ENCODE measurements around the gene ANKRD34C. TPM values are rescaled to one million over a fixed set of nuclear protein-coding genes. Genes with fewer than 3 reads are reported as not detected.
A peak's percentile ranks its signal among the peaks of the same experiment; 100 is the strongest.

The ANKRD34C gene
- total RNA-seq, 4 donors from 2014 or later = not detected

DNA sequence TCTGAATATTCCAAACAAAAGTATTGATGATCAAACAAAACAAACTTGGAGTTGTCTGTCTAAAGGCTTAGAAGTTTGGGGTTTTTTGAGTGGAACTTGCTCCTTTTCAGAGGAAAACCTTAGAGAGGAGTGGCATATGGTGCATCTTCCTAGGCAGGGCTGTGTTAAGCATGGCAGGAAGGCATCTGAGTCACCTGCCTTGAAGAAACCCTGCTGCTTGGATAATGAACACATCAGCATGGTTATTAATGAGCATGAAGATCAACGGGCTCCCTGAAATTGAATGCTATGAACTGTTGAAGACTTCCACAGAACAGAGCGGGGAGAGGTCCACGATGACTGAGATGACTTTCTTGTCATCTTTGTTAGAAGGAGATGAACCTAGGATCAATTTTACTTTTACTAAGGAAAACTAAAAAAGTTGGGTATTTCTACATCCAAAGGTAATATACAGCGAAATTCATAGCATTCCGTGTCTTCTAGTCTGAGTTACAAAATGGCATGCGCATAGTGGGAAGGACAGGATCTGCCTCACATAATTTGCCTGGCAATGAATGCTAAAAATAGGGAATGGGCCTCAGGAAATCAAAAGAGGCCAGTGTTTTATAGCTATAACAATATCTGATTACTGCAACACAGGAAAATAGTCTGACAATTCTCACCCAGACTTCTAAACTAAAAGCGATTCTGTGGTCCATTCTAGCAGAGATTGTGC is 16.8 kb downstream of the ANKRD34C start:
- no peaks in the 10 kb centered on the region for H3K4me1 ChIP-seq

DNA sequence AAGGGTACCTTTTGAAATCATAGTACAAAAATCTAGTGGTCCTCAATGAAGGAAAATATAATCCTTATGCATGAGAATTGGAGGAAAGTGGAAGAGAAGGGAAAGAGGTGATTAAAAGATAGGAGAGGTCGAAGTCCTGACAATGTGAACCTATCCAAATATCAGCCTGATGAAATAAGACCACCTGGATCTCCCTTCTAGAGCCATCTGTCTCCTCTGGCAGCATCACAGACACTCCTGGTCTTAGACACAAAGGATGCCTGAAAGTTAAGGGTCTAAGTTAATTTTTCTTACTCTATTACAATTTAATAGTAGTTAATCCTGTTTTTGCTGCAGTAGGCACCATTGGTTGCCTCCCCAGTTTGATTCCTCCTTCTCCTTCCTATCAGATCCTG is 17.3 kb downstream of the ANKRD34C start:
- Histone ChIP-seq H3K27ac (no peak overlapping the region), H3K4me1 (no peaks in the 10 kb centered on the region), H3K27me3 (peaks cover 0 to 10% of the 10 kb centered on the region in 2 donors), H3K36me3 (no peaks in the 10 kb centered on the region), H3K9me3 (no peaks in the 10 kb centered on the region), H3K4me3 (no peak overlapping the region)
- DNase-seq = no peak
- intact Hi-C loops (cut with DNase I; ENCODE audit: low total_unique reads) = no loop called here
- TF ChIP-seq, protein P1, sequence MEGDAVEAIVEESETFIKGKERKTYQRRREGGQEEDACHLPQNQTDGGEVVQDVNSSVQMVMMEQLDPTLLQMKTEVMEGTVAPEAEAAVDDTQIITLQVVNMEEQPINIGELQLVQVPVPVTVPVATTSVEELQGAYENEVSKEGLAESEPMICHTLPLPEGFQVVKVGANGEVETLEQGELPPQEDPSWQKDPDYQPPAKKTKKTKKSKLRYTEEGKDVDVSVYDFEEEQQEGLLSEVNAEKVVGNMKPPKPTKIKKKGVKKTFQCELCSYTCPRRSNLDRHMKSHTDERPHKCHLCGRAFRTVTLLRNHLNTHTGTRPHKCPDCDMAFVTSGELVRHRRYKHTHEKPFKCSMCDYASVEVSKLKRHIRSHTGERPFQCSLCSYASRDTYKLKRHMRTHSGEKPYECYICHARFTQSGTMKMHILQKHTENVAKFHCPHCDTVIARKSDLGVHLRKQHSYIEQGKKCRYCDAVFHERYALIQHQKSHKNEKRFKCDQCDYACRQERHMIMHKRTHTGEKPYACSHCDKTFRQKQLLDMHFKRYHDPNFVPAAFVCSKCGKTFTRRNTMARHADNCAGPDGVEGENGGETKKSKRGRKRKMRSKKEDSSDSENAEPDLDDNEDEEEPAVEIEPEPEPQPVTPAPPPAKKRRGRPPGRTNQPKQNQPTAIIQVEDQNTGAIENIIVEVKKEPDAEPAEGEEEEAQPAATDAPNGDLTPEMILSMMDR (IDR thresholded peaks at IDR 0.05) = no peak
- no peak for TF ChIP-seq POLR2A (IDR thresholded peaks at IDR 0.05)

More for the DNA sequence above, 16.8 kb downstream of the ANKRD34C start:
- no peaks in the 10 kb centered on the region for H3K9me3 ChIP-seq
- intact Hi-C loops (cut with DNase I; ENCODE audit: low total_unique reads) = no loop called here
- no peak overlapping the region for H3K27ac ChIP-seq
- H3K36me3 ChIP-seq = no peaks in the 10 kb centered on the region
- TF ChIP-seq POLR2A (IDR thresholded peaks at IDR 0.05) = no peak
- TF ChIP-seq, protein P1 (IDR thresholded peaks at IDR 0.05) = no peak
- no peak overlapping the region for H3K4me3 ChIP-seq
- no peak for DNase-seq
- peaks cover 0 to 10% of the 10 kb centered on the region in 2 donors for H3K27me3 ChIP-seq

DNA sequence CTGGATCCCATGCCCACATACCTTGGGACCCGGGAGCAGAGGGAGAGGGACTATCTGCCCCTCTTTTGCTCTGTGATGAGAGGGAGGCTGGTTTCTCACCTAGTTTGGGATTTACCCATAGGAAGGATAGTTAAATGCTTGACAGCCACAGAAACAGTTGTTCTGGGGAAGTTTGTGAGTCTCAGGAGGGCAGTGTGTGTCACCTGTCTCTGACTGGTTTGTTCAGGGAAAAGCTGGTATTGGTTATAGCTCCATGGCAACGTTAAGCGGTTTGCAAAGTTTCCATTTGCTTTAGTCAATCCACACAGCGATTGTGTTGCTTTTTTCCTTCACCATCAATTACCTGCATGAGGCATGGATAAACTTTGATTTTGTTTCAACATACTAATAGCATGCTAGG is 24.7 kb downstream of the ANKRD34C start:
- H3K4me1 ChIP-seq = peaks cover 0 to 3% of the 10 kb centered on the region in 2 donors
- no peak for DNase-seq
- intact Hi-C loops (cut with DNase I; ENCODE audit: low total_unique reads) = no loop called here
- no peaks in the 10 kb centered on the region for H3K9me3 ChIP-seq
- H3K4me3 ChIP-seq = no peak overlapping the region
- H3K36me3 ChIP-seq = no peaks in the 10 kb centered on the region
- no peak overlapping the region for H3K27ac ChIP-seq
- TF ChIP-seq, protein P1 (IDR thresholded peaks at IDR 0.05) = no peak
- TF ChIP-seq POLR2A (IDR thresholded peaks at IDR 0.05) = no peak
- H3K27me3 ChIP-seq = peaks cover 0 to 10% of the 10 kb centered on the region in 2 donors

DNA sequence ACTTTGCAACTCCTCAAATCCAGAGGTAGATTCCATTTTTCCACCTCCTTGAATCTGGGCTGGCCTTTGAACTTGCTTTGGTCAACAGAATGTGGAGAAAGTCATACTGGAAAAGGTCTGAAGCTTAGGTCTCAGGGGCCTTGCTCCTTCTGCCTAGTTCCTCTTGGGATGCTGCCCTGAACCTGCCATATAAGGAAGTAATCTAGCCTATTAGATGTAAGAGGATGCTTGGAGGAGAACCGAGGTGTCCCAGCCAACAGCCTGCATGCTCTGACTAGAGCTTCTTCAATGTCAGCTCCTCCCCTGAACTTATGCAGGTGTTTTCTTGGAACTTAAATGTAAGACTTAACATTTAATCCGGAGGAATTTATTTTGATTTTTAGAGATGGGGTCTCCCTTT is 26.4 kb downstream of the ANKRD34C start:
- TF ChIP-seq, protein P1 (IDR thresholded peaks at IDR 0.05) = no peak
- TF ChIP-seq POLR2A (IDR thresholded peaks at IDR 0.05) = no peak
- peaks cover 0 to 2% of the 10 kb centered on the region in 2 donors for H3K27me3 ChIP-seq
- intact Hi-C loops (cut with DNase I; ENCODE audit: low total_unique reads) = no loop called here

DNA sequence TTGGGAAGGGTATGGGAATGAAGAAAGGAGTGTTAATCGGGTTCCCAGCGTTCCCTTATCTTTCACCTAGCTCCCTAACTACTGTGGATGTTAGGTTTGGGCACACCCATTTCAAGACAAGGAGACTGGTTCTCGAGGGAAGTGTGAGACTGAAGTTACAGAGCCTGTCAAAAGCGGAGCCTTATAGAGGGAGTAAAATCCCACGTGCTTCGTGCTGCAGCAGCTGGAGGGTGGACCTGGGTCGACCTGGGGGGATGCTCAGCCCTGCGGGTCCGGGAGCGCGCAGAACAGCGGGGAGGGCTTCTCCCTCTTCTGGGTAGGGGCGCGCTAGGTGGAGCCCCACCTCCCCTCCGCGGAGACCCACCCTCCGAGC is 28.1 kb downstream of the ANKRD34C start:
- Histone ChIP-seq H3K27ac (no peak overlapping the region), H3K4me3 (peak overlapping the region; percentile 68), H3K9me3 (no peaks in the 10 kb centered on the region), H3K4me1 (peaks cover 0 to 3% of the 10 kb centered on the region in 2 donors), H3K36me3 (no peaks in the 10 kb centered on the region), H3K27me3 (no peaks in the 10 kb centered on the region)
- TF ChIP-seq, protein P1 (IDR thresholded peaks at IDR 0.05) = no peak
- TF ChIP-seq POLR2A (IDR thresholded peaks at IDR 0.05) = no peak
- intact Hi-C loops (cut with DNase I; ENCODE audit: low total_unique reads) = no loop called here
- DNase-seq = no peak

More for the DNA sequence above, 26.4 kb downstream of the ANKRD34C start:
- Histone ChIP-seq H3K4me3 (no peak overlapping the region), H3K27ac (no peak overlapping the region), H3K4me1 (peaks cover 0 to 3% of the 10 kb centered on the region in 2 donors), H3K36me3 (no peaks in the 10 kb centered on the region), H3K9me3 (no peaks in the 10 kb centered on the region)
- no peak for DNase-seq

Data from uterus (tissue), 4 donors.